ENCODE data around the gene ZNF385A.

GRCh38 chr12:54430471-54431069 lies 46.0 kb upstream of the ZNF385A start:
- TF ChIP-seq, protein P1, sequence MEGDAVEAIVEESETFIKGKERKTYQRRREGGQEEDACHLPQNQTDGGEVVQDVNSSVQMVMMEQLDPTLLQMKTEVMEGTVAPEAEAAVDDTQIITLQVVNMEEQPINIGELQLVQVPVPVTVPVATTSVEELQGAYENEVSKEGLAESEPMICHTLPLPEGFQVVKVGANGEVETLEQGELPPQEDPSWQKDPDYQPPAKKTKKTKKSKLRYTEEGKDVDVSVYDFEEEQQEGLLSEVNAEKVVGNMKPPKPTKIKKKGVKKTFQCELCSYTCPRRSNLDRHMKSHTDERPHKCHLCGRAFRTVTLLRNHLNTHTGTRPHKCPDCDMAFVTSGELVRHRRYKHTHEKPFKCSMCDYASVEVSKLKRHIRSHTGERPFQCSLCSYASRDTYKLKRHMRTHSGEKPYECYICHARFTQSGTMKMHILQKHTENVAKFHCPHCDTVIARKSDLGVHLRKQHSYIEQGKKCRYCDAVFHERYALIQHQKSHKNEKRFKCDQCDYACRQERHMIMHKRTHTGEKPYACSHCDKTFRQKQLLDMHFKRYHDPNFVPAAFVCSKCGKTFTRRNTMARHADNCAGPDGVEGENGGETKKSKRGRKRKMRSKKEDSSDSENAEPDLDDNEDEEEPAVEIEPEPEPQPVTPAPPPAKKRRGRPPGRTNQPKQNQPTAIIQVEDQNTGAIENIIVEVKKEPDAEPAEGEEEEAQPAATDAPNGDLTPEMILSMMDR (IDR thresholded peaks at IDR 0.05), result no peak
- TF ChIP-seq POLR2A (IDR thresholded peaks at IDR 0.05), result no peak

All from thyroid gland (tissue), 4 donors.